HepG2 (cell line): ENCODE data around the gene USP43. TPM values are rescaled to one million over a fixed set of nuclear protein-coding genes. Genes with fewer than 3 reads are reported as not detected.

Experiments used
- GTF2F1 ChIP-seq: fragments of 150-350 bp; IDR thresholded peaks from 2 replicates; pipeline ENCODE4 v1.6.1; 2014; ENCODE audit warnings: low read length
- KMT2B ChIP-seq: IDR thresholded peaks from 2 replicates; pipeline ENCODE4 v1.6.1; 2016; ENCODE audit warnings: missing genetic modification reagents, missing compliant biosample characterization
- MATR3 ChIP-seq: sonication (generic); formaldehyde crosslinking; IDR thresholded peaks from 2 replicates; pipeline ENCODE4 v1.4.0; 2020; ENCODE audit warnings: missing genetic modification reagents
- MYC ChIP-seq: sonication (generic); formaldehyde crosslinking; IDR thresholded peaks from 2 replicates; pipeline ENCODE4 v1.9.0; 2021; ENCODE audit warnings: missing genetic modification reagents, borderline replicate concordance
- PRDM15 ChIP-seq: sonication (generic); formaldehyde crosslinking; IDR thresholded peaks from 2 replicates; pipeline ENCODE4 v1.4.0; 2020; ENCODE audit warnings: missing genetic modification reagents
- RBFOX2 ChIP-seq: fragments of 200-400 bp; formaldehyde crosslinking; IDR thresholded peaks from 2 replicates; pipeline ENCODE4 v1.6.1; 2017; ENCODE audit warnings: low read depth, mild to moderate bottlenecking, low read length
- RELA ChIP-seq: sonication (generic); formaldehyde crosslinking; IDR thresholded peaks from 2 replicates; pipeline ENCODE4 v1.4.0; 2020; ENCODE audit warnings: missing genetic modification reagents
- RXRA ChIP-seq: sonication (generic); formaldehyde crosslinking; IDR thresholded peaks from 2 replicates; pipeline ENCODE4 v1.5.1; 2020; ENCODE audit warnings: missing genetic modification reagents
- SAP130 ChIP-seq: IDR thresholded peaks from 2 replicates; pipeline ENCODE4 v1.6.1; 2016; ENCODE audit warnings: low read depth
- SNRNP70 ChIP-seq: fragments of 200-400 bp; formaldehyde crosslinking; IDR thresholded peaks from 2 replicates; pipeline ENCODE4 v1.6.1; 2017; ENCODE audit warnings: mild to moderate bottlenecking, low read depth, low read length, moderate library complexity
- SOX13 ChIP-seq, 3 experiments: fragments of 450-650 bp in 1 of 3; sonication (generic) in 1 of 3; formaldehyde crosslinking in 1 of 3; IDR thresholded peaks in 2 of 3; conservative IDR thresholded peaks in 1 of 3; 2 replicates each; pipeline versions ENCODE4 v1.5.0 to v1.6.1; 2016 to 2020; ENCODE audit warnings: antibody characterized with exemption in 1 of 3, mild to moderate bottlenecking in 1 of 3, missing compliant biosample characterization in 1 of 3, missing genetic modification reagents in 1 of 3, moderate library complexity in 1 of 3
- SSRP1 ChIP-seq: IDR thresholded peaks from 2 replicates; pipeline ENCODE4 v1.6.1; 2016; ENCODE audit warnings: control low read depth
- TBX3 ChIP-seq: fragments of 450-650 bp; IDR thresholded peaks from 2 replicates; pipeline ENCODE4 v1.6.1; 2017; ENCODE audit warnings: antibody characterized with exemption, mild to moderate bottlenecking, inconsistent platforms, borderline replicate concordance
- TGIF2 ChIP-seq: IDR thresholded peaks from 2 replicates; pipeline ENCODE4 v1.6.1; 2016; ENCODE audit warnings: control low read depth, missing compliant biosample characterization
- TOPORS ChIP-seq: sonication (generic); formaldehyde crosslinking; IDR thresholded peaks from 2 replicates; pipeline ENCODE4 v1.8.0; 2023; ENCODE audit warnings: mild to moderate bottlenecking, missing genetic modification reagents
- ZEB1 ChIP-seq: IDR thresholded peaks from 2 replicates; pipeline ENCODE4 v1.6.1; 2012; ENCODE audit warnings: mild to moderate bottlenecking, low read depth, inconsistent platforms; ENCODE audit not compliant: insufficient replicate concordance
- ZFP62 ChIP-seq: sonication (generic); formaldehyde crosslinking; IDR thresholded peaks from 2 replicates; pipeline ENCODE4 v1.4.0; 2020; ENCODE audit warnings: missing genetic modification reagents
- ZFYVE20 ChIP-seq: sonication (generic); formaldehyde crosslinking; IDR thresholded peaks from 2 replicates; pipeline ENCODE4 v1.8.0; 2023; ENCODE audit warnings: low read depth, mild to moderate bottlenecking, moderate library complexity, missing genetic modification reagents, borderline replicate concordance
- ZNF232 ChIP-seq: sonication (generic); formaldehyde crosslinking; IDR thresholded peaks from 2 replicates; pipeline ENCODE4 v1.4.0; 2020; ENCODE audit warnings: missing genetic modification reagents, borderline replicate concordance
- ZNF362 ChIP-seq: sonication (generic); formaldehyde crosslinking; IDR thresholded peaks from 2 replicates; pipeline ENCODE4 v1.4.0; 2020; ENCODE audit warnings: missing genetic modification reagents, mild to moderate bottlenecking, borderline replicate concordance
- ZNF572 ChIP-seq: sonication (generic); formaldehyde crosslinking; IDR thresholded peaks from 2 replicates; pipeline ENCODE4 v1.5.1; 2020; ENCODE audit warnings: mild to moderate bottlenecking, missing genetic modification reagents
- ZNF614 ChIP-seq: IDR thresholded peaks from 2 replicates; pipeline ENCODE4 v1.6.1; 2018; ENCODE audit warnings: missing biosample characterization, missing genetic modification reagents, inconsistent platforms, borderline replicate concordance
- ZNF629 ChIP-seq: sonication (generic); formaldehyde crosslinking; conservative IDR thresholded peaks from 2 replicates; pipeline ENCODE4 v1.5.0; 2020; ENCODE audit warnings: missing genetic modification reagents
- ZNF670 ChIP-seq: sonication (generic); formaldehyde crosslinking; IDR thresholded peaks from 2 replicates; pipeline ENCODE4 v1.8.0; 2022; ENCODE audit warnings: mild to moderate bottlenecking, missing genetic modification reagents, borderline replicate concordance
- ZUFSP ChIP-seq: sonication (generic); formaldehyde crosslinking; IDR thresholded peaks from 2 replicates; pipeline ENCODE4 v1.9.0; 2021; ENCODE audit warnings: missing genetic modification reagents, mild to moderate bottlenecking, borderline replicate concordance
- polyA plus RNA-seq, 8 experiments: library from polyadenylated mRNA; depleted of rRNA in 3 of 8; stranded (reverse) in 7 of 8; unstranded in 1 of 8; fragments of >200 nt; fragmentation: Illumina TruSeq in 4 of 8; extraction: Trizol in 4 of 8; gene quantifications; 2 replicates each; pipeline versions ENCODE4 v1.2.1 to v1.2.3, GENCODE V29; 2011 to 2016; ENCODE audit warnings: low read depth in 4 of 8, missing spikeins in 1 of 8, mixed read lengths in 1 of 8; ENCODE audit not compliant: insufficient read depth in 1 of 8
- total RNA-seq, 5 experiments: library from RNA; depleted of rRNA; stranded (reverse); fragments of >200 nt; fragmentation: Illumina TruSeq; extraction: Trizol; gene quantifications; 2 replicates each; pipeline ENCODE4 v1.2.3, GENCODE V29; 2016; ENCODE audit warnings: low read depth in 1 of 5

USP43 gene
- total and polyA plus RNA-seq, 2 of the 13 experiments (the other 11 are each of a cell fraction or from before 2014, with no cell fraction given): 1.6 to 2.2 TPM

- TF ChIP-seq PRDM15 (CRISPR knock-in tag): no peak; the same call in 1 of the 2 replicates
- 0 out of 2 replicates have a peak, but pooled peaks have one; percentile 29 for TF ChIP-seq RBFOX2
- TF ChIP-seq ZNF572 (CRISPR knock-in tag): no peak
- TF ChIP-seq ZFYVE20: no peak
- TF ChIP-seq MYC (CRISPR knock-in tag): peak; percentile 61
- TF ChIP-seq TOPORS (CRISPR knock-in tag): no peak
- TF ChIP-seq TGIF2: no peak
- TF ChIP-seq ZNF670 (CRISPR knock-in tag): no peak
- TF ChIP-seq SNRNP70: no peak
- TF ChIP-seq ZFP62 (CRISPR knock-in tag): no peak
- TF ChIP-seq KMT2B (CRISPR knock-in tag): peak; percentile 53; the same call in 1 of the 2 replicates
- no peak for TF ChIP-seq ZNF629
- TF ChIP-seq ZUFSP (CRISPR knock-in tag): no peak
- no peak for TF ChIP-seq ZNF362 (CRISPR knock-in tag)
- no peak for TF ChIP-seq GTF2F1
- TF ChIP-seq RELA: no peak
- no peak for TF ChIP-seq TBX3
- TF ChIP-seq ZNF614: no peak
- TF ChIP-seq MATR3 (CRISPR knock-in tag): no peak
- TF ChIP-seq SSRP1 (CRISPR knock-in tag): no peak
- TF ChIP-seq SAP130 (CRISPR knock-in tag): peak; percentile 42; the same call in 1 of the 2 replicates
- TF ChIP-seq ZEB1: no peak
- TF ChIP-seq SOX13 (IDR thresholded peaks at IDR 0.05): no peak
- TF ChIP-seq SOX13 (CRISPR knock-in tag; conservative IDR thresholded peaks at IDR 0.05 in 1 of 2, IDR thresholded peaks at IDR 0.05 in 1 of 2): 0 out of 4 replicates have a peak, but pooled peaks of 1 of the 2 experiments have one; percentile 19
- no peak for TF ChIP-seq ZNF232 (CRISPR knock-in tag)
- TF ChIP-seq RXRA (CRISPR knock-in tag): 0 out of 2 replicates have a peak, but pooled peaks have one; percentile 32
These were observed 681 bp downstream of the USP43 start (continued) for GRCh38 chr17:9645851-9646545.
